KOPT-K1 (cell line): ENCODE measurements around the gene CCIN.
"Not testable (repeated sequence)": the region's sequence is repeated elsewhere in the genome, so short reads cannot be mapped to it uniquely, and the experiment has no call there.

Experiments
- H3K27ac ChIP-seq: fragments of 200-600 bp; sonication (generic); 2 replicates; pipeline ENCODE4 v1.5.1; 2016; ENCODE audit warnings: antibody characterized with exemption, mild to moderate bottlenecking, low read depth, low read length; ENCODE audit not compliant: poor library complexity, severe bottlenecking
- H3K36me3 ChIP-seq: fragments of 200-600 bp; sonication (generic); 2 replicates; pipeline ENCODE4 v1.5.1; 2017; ENCODE audit warnings: antibody characterized with exemption, mild to moderate bottlenecking, low read length, moderate library complexity; ENCODE audit not compliant: insufficient read depth
- H3K9me3 ChIP-seq: fragments of 200-600 bp; sonication (generic); 2 replicates; pipeline ENCODE4 v1.5.1; 2017; ENCODE audit warnings: antibody characterized with exemption, low read length, mild to moderate bottlenecking; ENCODE audit not compliant: insufficient read depth, poor library complexity, severe bottlenecking

Gene CCIN

GRCh38 chr9:36147441-36148175 is 21.6 kb upstream of the CCIN start:
- no peaks in the 10 kb centered on the region for H3K9me3 ChIP-seq
- no peak overlapping the region for H3K27ac ChIP-seq
- H3K36me3 ChIP-seq: no peaks in the 10 kb centered on the region

GRCh38 chr9:36148311-36149051 is 20.7 kb upstream of the CCIN start:
- no peaks in the 10 kb centered on the region for H3K36me3 ChIP-seq
- H3K9me3 ChIP-seq: no peaks in the 10 kb centered on the region
- no peak overlapping the region for H3K27ac ChIP-seq

- Histone ChIP-seq H3K36me3 (no peaks in the 10 kb centered on the region), H3K27ac (no peak overlapping the region), H3K9me3 (no peaks in the 10 kb centered on the region)
Measured at GRCh38 chr9:36149197-36149596, 20.0 kb upstream of the CCIN start.

GRCh38 chr9:36150574-36151315 is 18.4 kb upstream of the CCIN start:
- no peaks in the 10 kb centered on the region for H3K36me3 ChIP-seq
- H3K9me3 ChIP-seq: no peaks in the 10 kb centered on the region
- peak overlapping the region; percentile 83 for H3K27ac ChIP-seq

- Histone ChIP-seq H3K36me3 (no peaks in the 10 kb centered on the region), H3K9me3 (peaks cover 3% of the 10 kb centered on the region), H3K27ac (peak overlapping the region; percentile 83)
Measured at GRCh38 chr9:36151316-36152210, 17.6 kb upstream of the CCIN start.

- peaks cover 6% of the 10 kb centered on the region for H3K9me3 ChIP-seq
- H3K27ac ChIP-seq: peak overlapping the region; percentile 83
- H3K36me3 ChIP-seq: no peaks in the 10 kb centered on the region
Measured at GRCh38 chr9:36152741-36153438, 16.3 kb upstream of the CCIN start.

GRCh38 chr9:36153746-36154145 is 15.4 kb upstream of the CCIN start:
- no peak overlapping the region for H3K27ac ChIP-seq
- H3K9me3 ChIP-seq: peaks cover 6% of the 10 kb centered on the region
- H3K36me3 ChIP-seq: no peaks in the 10 kb centered on the region

GRCh38 chr9:36154331-36154952 is 14.7 kb upstream of the CCIN start:
- Histone ChIP-seq H3K9me3 (peaks cover 6% of the 10 kb centered on the region), H3K36me3 (no peaks in the 10 kb centered on the region), H3K27ac (no peak overlapping the region)

GRCh38 chr9:36156116-36156515 is 13.1 kb upstream of the CCIN start:
- no peaks in the 10 kb centered on the region for H3K36me3 ChIP-seq
- H3K27ac ChIP-seq: no peak overlapping the region
- peaks cover 6% of the 10 kb centered on the region for H3K9me3 ChIP-seq

GRCh38 chr9:36158122-36158521 is 11.1 kb upstream of the CCIN start:
- Histone ChIP-seq H3K36me3 (no peaks in the 10 kb centered on the region), H3K27ac (no peak overlapping the region), H3K9me3 (peaks cover 6% of the 10 kb centered on the region)

GRCh38 chr9:36158917-36159316 is 10.3 kb upstream of the CCIN start:
- Histone ChIP-seq H3K27ac (no peak overlapping the region), H3K36me3 (no peaks in the 10 kb centered on the region), H3K9me3 (peaks cover 6% of the 10 kb centered on the region)

GRCh38 chr9:36159509-36159908 is 9.7 kb upstream of the CCIN start:
- H3K27ac ChIP-seq, H3K9me3 ChIP-seq, H3K36me3 ChIP-seq: not testable (repeated sequence)

GRCh38 chr9:36160126-36160525 is 9.1 kb upstream of the CCIN start:
- not testable (repeated sequence) for H3K36me3 ChIP-seq, H3K9me3 ChIP-seq, H3K27ac ChIP-seq

- peaks cover 6% of the 10 kb centered on the region for H3K9me3 ChIP-seq
- H3K36me3 ChIP-seq: no peaks in the 10 kb centered on the region
- H3K27ac ChIP-seq: no peak overlapping the region
Measured at GRCh38 chr9:36161187-36161586, 8.0 kb upstream of the CCIN start.
